Mesothelial cell of epicardium (in vitro differentiated cells): Measurements from ENCODE around the gene VPS35. TPM values are rescaled to one million over a fixed set of nuclear protein-coding genes. Genes with fewer than 3 reads are reported as not detected.

ENCODE experiments used
- DNase-seq, 2 experiments: peaks; one replicate each; pipeline ENCODE4 v3.0.0; 2021; ENCODE audit warnings: low spot score in 2 of 2; ENCODE audit not compliant: unreplicated experiment in 2 of 2
- H3K27ac Mint-ChIP-seq: 2 replicates; pipeline ENCODE4 v1.8.0; 2021; ENCODE audit warnings: mixed read lengths
- H3K27me3 Mint-ChIP-seq: 2 replicates; pipeline ENCODE4 v1.8.0; 2021; ENCODE audit warnings: low read depth, mixed read lengths
- H3K36me3 Mint-ChIP-seq: 2 replicates; pipeline ENCODE4 v1.8.0; 2021; ENCODE audit warnings: mixed read lengths
- H3K4me1 Mint-ChIP-seq: 2 replicates; pipeline ENCODE4 v1.8.0; 2021; ENCODE audit warnings: mixed read lengths
- H3K4me3 Mint-ChIP-seq: 2 replicates; pipeline ENCODE4 v1.8.0; 2021; ENCODE audit warnings: mild to moderate bottlenecking, moderate library complexity, mixed read lengths
- H3K9me3 Mint-ChIP-seq: 2 replicates; pipeline ENCODE4 v1.8.0; 2021; ENCODE audit warnings: mixed read lengths
- CTCF ChIP-seq: fragments of 200-600 bp; sonication (generic); IDR thresholded peaks from one replicate; pipeline ENCODE4 v1.5.0; 2021; ENCODE audit warnings: antibody characterized with exemption; ENCODE audit not compliant: unreplicated experiment
- total RNA-seq: library from RNA; stranded (reverse); gene quantifications from 3 replicates; pipeline ENCODE4 v1.2.1, GENCODE V29; 2021

Gene VPS35
- total RNA-seq, 1 donor from 2014 or later = 115 TPM

- Mint-ChIP-seq H3K36me3 (no peaks in the 10 kb centered on the region), H3K4me1 (peaks cover 5% of the 10 kb centered on the region), H3K27ac (no peak overlapping the region), H3K9me3 (peaks cover 4% of the 10 kb centered on the region), H3K4me3 (no peak overlapping the region), H3K27me3 (no peaks in the 10 kb centered on the region)
- peak in 1 of 2 experiments; percentile 24 for DNase-seq
- no peak for TF ChIP-seq CTCF
Measured at GRCh38 chr16:46717692-46718091, 28.7 kb upstream of the VPS35 start.

GRCh38 chr16:46715769-46716305, 26.9 kb upstream of the VPS35 start:
- peaks cover 4% of the 10 kb centered on the region for H3K9me3 Mint-ChIP-seq
- no peak overlapping the region for H3K4me3 Mint-ChIP-seq
- no peak for DNase-seq
- peaks cover 5% of the 10 kb centered on the region for H3K4me1 Mint-ChIP-seq
- H3K27ac Mint-ChIP-seq = no peak overlapping the region
- no peaks in the 10 kb centered on the region for H3K36me3 Mint-ChIP-seq
- TF ChIP-seq CTCF = no peak
- no peaks in the 10 kb centered on the region for H3K27me3 Mint-ChIP-seq

- peaks cover 4% of the 10 kb centered on the region for H3K9me3 Mint-ChIP-seq
- no peak for DNase-seq
- no peak overlapping the region for H3K4me3 Mint-ChIP-seq
- H3K27ac Mint-ChIP-seq = no peak overlapping the region
- no peak for TF ChIP-seq CTCF
- H3K36me3 Mint-ChIP-seq = no peaks in the 10 kb centered on the region
- H3K4me1 Mint-ChIP-seq = peaks cover 5% of the 10 kb centered on the region
- no peaks in the 10 kb centered on the region for H3K27me3 Mint-ChIP-seq
Measured at GRCh38 chr16:46714797-46715591, 26.0 kb upstream of the VPS35 start.

- Mint-ChIP-seq H3K36me3 (no peaks in the 10 kb centered on the region), H3K27ac (no peak overlapping the region), H3K27me3 (no peaks in the 10 kb centered on the region), H3K4me1 (peaks cover 5% of the 10 kb centered on the region), H3K9me3 (peaks cover 4% of the 10 kb centered on the region), H3K4me3 (no peak overlapping the region)
- no peak for DNase-seq
- no peak for TF ChIP-seq CTCF
Measured at GRCh38 chr16:46713634-46714033, 24.7 kb upstream of the VPS35 start.

- Mint-ChIP-seq H3K4me1 (peaks cover 5% of the 10 kb centered on the region), H3K4me3 (no peak overlapping the region), H3K9me3 (peaks cover 4% of the 10 kb centered on the region), H3K27me3 (no peaks in the 10 kb centered on the region), H3K36me3 (no peaks in the 10 kb centered on the region), H3K27ac (no peak overlapping the region)
- TF ChIP-seq CTCF = no peak
- no peak for DNase-seq
Measured at GRCh38 chr16:46712911-46713310, 23.9 kb upstream of the VPS35 start.
